Measurements from ENCODE around the gene PRXL2A. TPM values are rescaled to one million over a fixed set of nuclear protein-coding genes. Genes with fewer than 3 reads are reported as not detected.

PRXL2A gene
- total RNA-seq, 1 donor: 0.90 TPM

- TF ChIP-seq CTCF (IDR thresholded peaks at IDR 0.05; ENCODE audit: insufficient read depth, low read length): no peak
- no peak overlapping the region for H3K4me3 ChIP-seq (ENCODE audit: low read depth, low read length)
- no peak for DNase-seq (ENCODE audit: low read depth)
Measured at GRCh38 chr10:80451132-80451531, 42.8 kb downstream of the PRXL2A start.

GRCh38 chr10:80452069-80452468, 43.7 kb downstream of the PRXL2A start:
- no peak for DNase-seq (ENCODE audit: low read depth)
- H3K4me3 ChIP-seq (ENCODE audit: low read depth, low read length): no peak overlapping the region
- TF ChIP-seq CTCF (IDR thresholded peaks at IDR 0.05; ENCODE audit: insufficient read depth, low read length): no peak

GRCh38 chr10:80452640-80453039, 44.3 kb downstream of the PRXL2A start:
- TF ChIP-seq CTCF (IDR thresholded peaks at IDR 0.05; ENCODE audit: insufficient read depth, low read length): no peak
- no peak for DNase-seq (ENCODE audit: low read depth)
- no peak overlapping the region for H3K4me3 ChIP-seq (ENCODE audit: low read depth, low read length)

GRCh38 chr10:80453056-80453841, 44.9 kb downstream of the PRXL2A start:
- peak overlapping the region; percentile 55 for H3K4me3 ChIP-seq (ENCODE audit: low read depth, low read length)
- DNase-seq (ENCODE audit: low read depth): no peak
- TF ChIP-seq CTCF (IDR thresholded peaks at IDR 0.05; ENCODE audit: insufficient read depth, low read length): no peak

GRCh38 chr10:80453842-80454512, 45.6 kb downstream of the PRXL2A start, which contains the start of gene TSPAN14:
TSPAN14 (plus strand) TSS chr10:80454310; CDS start chr10:80489234, 34,924 bp downstream.
- peak; percentile 79 for DNase-seq (ENCODE audit: low read depth)
- peak within 1 kb of the TSS; percentile 85 for H3K4me3 ChIP-seq (ENCODE audit: low read depth, low read length)
- no peak for TF ChIP-seq CTCF (IDR thresholded peaks at IDR 0.05; ENCODE audit: insufficient read depth, low read length)

GRCh38 chr10:80454513-80455460, 46.4 kb downstream of the PRXL2A start:
- TF ChIP-seq CTCF (IDR thresholded peaks at IDR 0.05; ENCODE audit: insufficient read depth, low read length): no peak
- DNase-seq (ENCODE audit: low read depth): peak; percentile 28
- peak overlapping the region; percentile 85 for H3K4me3 ChIP-seq (ENCODE audit: low read depth, low read length)

All from fibroblast of the aortic adventitia (primary cell).